Stimulated activated effector memory CD8-positive, alpha-beta T cell treated with anti-CD3 and anti-CD28 coated beads, Interleukin-12 subunit alpha, Interleukin-12 subunit beta, amount 100 ng/mL, for 72 hours (primary cell): ENCODE data around the gene HSD17B14.
"Not testable (repeated sequence)": the region's sequence is repeated elsewhere in the genome, so short reads cannot be mapped to it uniquely, and the experiment has no call there.

ENCODE experiments used
- ATAC-seq: fragments of 150-1000 bp; cut with Tn5 transposase; 2 replicates; pipeline ENCODE4 v1.10.0; 2021
- DNase-seq, 2 donors: peaks; one replicate each; pipeline ENCODE4 v3.0.0; 2021 to 2022; ENCODE audit warnings: low spot score in 2 of 2
- H3K27ac Mint-ChIP-seq: one replicate; pipeline ENCODE4 v1.8.0; 2022; ENCODE audit warnings: mild to moderate bottlenecking, mixed read lengths
- H3K36me3 Mint-ChIP-seq: one replicate; pipeline ENCODE4 v1.8.0; 2022; ENCODE audit warnings: mild to moderate bottlenecking, mixed read lengths
- H3K4me1 Mint-ChIP-seq: one replicate; pipeline ENCODE4 v1.8.0; 2022; ENCODE audit warnings: mixed read lengths
- H3K4me3 Mint-ChIP-seq: one replicate; pipeline ENCODE4 v1.8.0; 2022; ENCODE audit warnings: mild to moderate bottlenecking, mixed read lengths
- H3K9me3 Mint-ChIP-seq: one replicate; pipeline ENCODE4 v1.8.0; 2022; ENCODE audit warnings: mixed read lengths

Gene HSD17B14

GRCh38 chr19:48772503-48772953 is 63.8 kb downstream of the HSD17B14 start:
- Mint-ChIP-seq H3K27ac (no peak overlapping the region), H3K9me3 (no peaks in the 10 kb centered on the region), H3K4me3 (no peak overlapping the region), H3K4me1 (no peaks in the 10 kb centered on the region), H3K36me3 (peaks cover 6% of the 10 kb centered on the region)
- ATAC-seq (no peak), DNase-seq (no peak)

DNA sequence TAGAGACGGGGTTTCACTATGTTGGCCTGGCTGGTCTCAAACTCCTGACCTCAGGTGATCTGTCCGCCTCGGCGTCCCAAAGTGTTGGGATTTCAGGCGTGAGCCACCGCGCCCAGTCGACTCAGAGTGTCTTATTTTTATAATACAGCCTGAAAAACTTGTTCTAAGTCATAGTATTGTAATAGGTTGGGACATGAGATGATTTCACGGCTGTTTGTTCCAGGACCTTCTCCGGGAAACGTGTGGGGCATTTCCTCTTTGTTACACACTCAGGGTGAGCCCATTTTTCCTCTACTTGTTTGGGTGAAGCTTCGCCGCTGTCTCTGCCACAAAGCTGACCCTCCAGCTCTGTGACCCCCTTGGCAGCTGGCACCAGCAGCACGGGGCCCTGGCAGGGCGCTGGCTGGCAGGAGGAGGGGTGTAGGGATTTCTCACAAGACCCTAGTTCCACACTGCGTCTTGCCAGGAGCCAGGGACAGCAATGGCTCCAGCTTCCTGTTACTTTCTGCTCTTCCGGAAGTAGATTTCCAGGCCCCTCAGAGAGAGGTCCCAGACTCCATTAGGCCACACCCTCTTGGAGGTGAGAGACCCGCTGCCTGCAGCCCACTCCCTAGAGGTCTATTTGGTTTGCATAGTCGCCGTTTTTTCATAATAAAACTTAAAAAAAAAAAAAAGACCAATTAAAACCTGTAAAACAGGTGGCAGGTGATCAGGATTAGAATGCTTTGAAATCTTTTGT is 65.4 kb downstream of the HSD17B14 start:
- no peaks in the 10 kb centered on the region for H3K9me3 Mint-ChIP-seq
- DNase-seq, result no peak
- H3K36me3 Mint-ChIP-seq, result no peaks in the 10 kb centered on the region
- no peak overlapping the region for H3K4me3 Mint-ChIP-seq
- ATAC-seq, result no peak
- no peaks in the 10 kb centered on the region for H3K4me1 Mint-ChIP-seq
- H3K27ac Mint-ChIP-seq, result no peak overlapping the region

- no peaks in the 10 kb centered on the region for H3K36me3 Mint-ChIP-seq
- no peaks in the 10 kb centered on the region for H3K9me3 Mint-ChIP-seq
- no peak overlapping the region for H3K27ac Mint-ChIP-seq
- no peak for ATAC-seq
- DNase-seq, result no peak
- no peak overlapping the region for H3K4me3 Mint-ChIP-seq
- no peaks in the 10 kb centered on the region for H3K4me1 Mint-ChIP-seq
Observed at GRCh38 chr19:48770266-48770665, 66.0 kb downstream of the HSD17B14 start.

DNA sequence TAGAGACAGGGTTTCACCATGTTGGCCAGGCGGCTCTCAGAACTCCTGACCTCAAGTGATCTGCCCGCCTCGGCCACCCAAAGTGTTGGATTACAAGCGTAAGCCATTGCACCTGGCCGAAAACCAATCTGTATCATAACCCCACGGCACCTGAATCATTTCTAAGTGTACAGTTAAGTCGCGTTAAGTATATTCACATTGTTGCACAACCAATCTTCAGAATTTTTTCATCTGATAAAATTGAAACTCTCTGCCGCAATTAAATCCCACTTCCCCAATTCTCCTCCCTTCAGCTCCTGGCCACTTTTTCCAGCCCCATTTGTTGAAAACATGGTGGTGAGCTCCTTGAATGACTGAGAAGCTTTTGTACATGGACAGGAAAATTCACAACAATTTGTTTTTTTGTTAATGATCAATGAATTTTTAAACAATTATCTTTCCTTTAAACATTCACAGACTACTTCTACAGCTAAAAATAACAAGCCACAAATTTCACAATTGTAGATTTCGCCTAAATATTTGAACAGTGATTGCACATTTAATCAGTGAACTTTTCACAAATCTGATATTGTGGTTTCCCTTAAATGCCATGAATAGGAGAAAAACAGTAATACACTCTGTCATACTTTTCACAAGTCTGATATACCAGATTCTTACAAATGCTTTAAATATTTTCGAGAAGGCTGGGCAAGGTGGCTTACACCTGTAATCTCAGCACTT is 67.1 kb downstream of the HSD17B14 start:
- Mint-ChIP-seq H3K4me3 (no peak overlapping the region), H3K27ac (no peak overlapping the region), H3K9me3 (no peaks in the 10 kb centered on the region), H3K4me1 (no peaks in the 10 kb centered on the region), H3K36me3 (no peaks in the 10 kb centered on the region)
- ATAC-seq, result no peak
- no peak for DNase-seq

DNA sequence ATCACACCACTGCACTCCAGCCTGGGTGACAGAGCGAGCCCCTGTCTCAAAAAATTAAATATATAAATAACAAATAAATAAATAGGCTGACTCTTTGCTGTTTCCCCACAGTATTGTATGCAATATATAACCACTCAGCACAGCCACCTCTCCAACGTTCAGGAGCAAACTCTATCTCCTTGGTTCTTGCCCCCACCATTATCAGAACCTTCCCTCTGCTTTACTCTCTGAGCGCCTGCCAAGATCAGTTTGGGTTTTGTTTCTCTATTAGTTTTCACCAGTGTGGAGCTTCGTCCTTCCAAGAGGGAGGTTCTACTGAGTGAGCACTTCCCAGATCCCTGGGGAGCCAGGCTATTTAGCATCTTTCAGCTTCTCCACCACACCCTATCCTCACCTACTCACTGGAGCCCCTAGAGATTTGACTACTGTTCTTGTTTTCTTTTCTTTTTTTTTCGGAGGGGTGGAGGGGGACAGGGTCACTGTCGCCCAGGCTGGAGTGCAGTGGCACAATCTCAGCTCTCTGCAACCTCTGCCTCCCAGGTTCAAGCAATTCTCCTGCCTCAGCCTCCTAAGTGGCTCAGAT is 68.0 kb downstream of the HSD17B14 start:
- not testable (repeated sequence) for H3K4me3 Mint-ChIP-seq, H3K4me1 Mint-ChIP-seq, H3K9me3 Mint-ChIP-seq, H3K36me3 Mint-ChIP-seq, ATAC-seq, H3K27ac Mint-ChIP-seq, DNase-seq

GRCh38 chr19:48765816-48766215 is 70.5 kb downstream of the HSD17B14 start:
- not testable (repeated sequence) for H3K36me3 Mint-ChIP-seq, H3K4me1 Mint-ChIP-seq, H3K27ac Mint-ChIP-seq, H3K4me3 Mint-ChIP-seq, DNase-seq, H3K9me3 Mint-ChIP-seq, ATAC-seq
